Measurements from ENCODE around the gene EFS. TPM values are rescaled to one million over a fixed set of nuclear protein-coding genes. Genes with fewer than 3 reads are reported as not detected.

The EFS gene
- polyA plus RNA-seq, 1 donor (not counting 4 experiments of a cell fraction or from before 2014, with no cell fraction given): 1.4 TPM

DNA sequence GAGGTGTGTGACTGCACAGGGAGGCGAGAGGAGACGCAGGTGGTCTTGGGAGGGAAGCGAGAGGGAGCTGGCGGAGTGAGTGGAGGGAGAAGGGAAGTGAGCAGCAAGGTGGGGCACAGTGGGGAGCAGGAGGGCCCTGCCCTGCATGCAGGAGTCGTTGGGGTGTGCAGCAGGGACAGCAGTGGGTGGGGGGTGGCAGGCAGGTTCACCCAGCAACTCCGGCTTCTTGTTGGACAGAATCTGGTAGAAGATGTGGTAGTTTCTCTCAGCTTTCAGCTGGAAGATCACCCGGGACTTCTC lies 38.1 kb upstream of the EFS start:
- no peak overlapping the region for H3K27ac ChIP-seq (ENCODE audit: control insufficient read depth, insufficient read depth, low read length)
- H3K27me3 ChIP-seq (ENCODE audit: control insufficient read depth, extremely low read depth, insufficient read depth, low read length): peaks cover 12% of the 10 kb centered on the region
- no peak overlapping the region for H3K9ac ChIP-seq (ENCODE audit: control insufficient read depth, extremely low read depth, insufficient read depth, low read length)
- dilution Hi-C loops (cut with MboI; ENCODE audit: extremely low pct_ligation_motif_present, low sequenced_read_pairs): no loop called here
- no peaks in the 10 kb centered on the region for H3K79me2 ChIP-seq (ENCODE audit: control insufficient read depth, insufficient read depth, low read length)
- TF ChIP-seq, protein P1, sequence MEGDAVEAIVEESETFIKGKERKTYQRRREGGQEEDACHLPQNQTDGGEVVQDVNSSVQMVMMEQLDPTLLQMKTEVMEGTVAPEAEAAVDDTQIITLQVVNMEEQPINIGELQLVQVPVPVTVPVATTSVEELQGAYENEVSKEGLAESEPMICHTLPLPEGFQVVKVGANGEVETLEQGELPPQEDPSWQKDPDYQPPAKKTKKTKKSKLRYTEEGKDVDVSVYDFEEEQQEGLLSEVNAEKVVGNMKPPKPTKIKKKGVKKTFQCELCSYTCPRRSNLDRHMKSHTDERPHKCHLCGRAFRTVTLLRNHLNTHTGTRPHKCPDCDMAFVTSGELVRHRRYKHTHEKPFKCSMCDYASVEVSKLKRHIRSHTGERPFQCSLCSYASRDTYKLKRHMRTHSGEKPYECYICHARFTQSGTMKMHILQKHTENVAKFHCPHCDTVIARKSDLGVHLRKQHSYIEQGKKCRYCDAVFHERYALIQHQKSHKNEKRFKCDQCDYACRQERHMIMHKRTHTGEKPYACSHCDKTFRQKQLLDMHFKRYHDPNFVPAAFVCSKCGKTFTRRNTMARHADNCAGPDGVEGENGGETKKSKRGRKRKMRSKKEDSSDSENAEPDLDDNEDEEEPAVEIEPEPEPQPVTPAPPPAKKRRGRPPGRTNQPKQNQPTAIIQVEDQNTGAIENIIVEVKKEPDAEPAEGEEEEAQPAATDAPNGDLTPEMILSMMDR (optimal IDR thresholded peaks at IDR 0.05 in 1 of 3, IDR thresholded peaks at IDR 0.05 in 1 of 3, conservative IDR thresholded peaks at IDR 0.05 in 1 of 3; ENCODE audit: extremely low read depth in 1 of 3, insufficient read depth in 2 of 3, low read length in 3 of 3): no peak
- no peak for TF ChIP-seq EZH2 (IDR thresholded peaks at IDR 0.05; ENCODE audit: low read length)
- H2AFZ ChIP-seq (ENCODE audit: control insufficient read depth, low read length): no peak overlapping the region
- no peaks in the 10 kb centered on the region for H4K20me1 ChIP-seq (ENCODE audit: control insufficient read depth, extremely low read depth, insufficient read depth, low read length)
- H3K9me3 ChIP-seq (ENCODE audit: control insufficient read depth, low read depth, low read length): no peaks in the 10 kb centered on the region
- H3K4me2 ChIP-seq (ENCODE audit: control insufficient read depth, extremely low read depth, insufficient read depth, low read depth, low read length): no peak overlapping the region
- no peaks in the 10 kb centered on the region for H3K9me1 ChIP-seq (ENCODE audit: control insufficient read depth, extremely low read depth, insufficient read depth, low read length)
- H3K36me3 ChIP-seq (ENCODE audit: control insufficient read depth in 2 of 2, extremely low read depth in 1 of 2, insufficient read depth in 2 of 2, low read length in 2 of 2): no peaks in the 10 kb centered on the region
- DNase-seq (ENCODE audit: low read depth, low spot score) (no peak), FAIRE-seq (no peak)
- no peak overlapping the region for H3K4me3 ChIP-seq (ENCODE audit: control insufficient read depth in 2 of 3, extremely low read depth in 1 of 3, insufficient read depth in 2 of 3, low read depth in 1 of 3, low read length in 3 of 3)
- H3K4me1 ChIP-seq (ENCODE audit: control insufficient read depth, extremely low read depth, insufficient read depth, low read length): no peaks in the 10 kb centered on the region

DNA sequence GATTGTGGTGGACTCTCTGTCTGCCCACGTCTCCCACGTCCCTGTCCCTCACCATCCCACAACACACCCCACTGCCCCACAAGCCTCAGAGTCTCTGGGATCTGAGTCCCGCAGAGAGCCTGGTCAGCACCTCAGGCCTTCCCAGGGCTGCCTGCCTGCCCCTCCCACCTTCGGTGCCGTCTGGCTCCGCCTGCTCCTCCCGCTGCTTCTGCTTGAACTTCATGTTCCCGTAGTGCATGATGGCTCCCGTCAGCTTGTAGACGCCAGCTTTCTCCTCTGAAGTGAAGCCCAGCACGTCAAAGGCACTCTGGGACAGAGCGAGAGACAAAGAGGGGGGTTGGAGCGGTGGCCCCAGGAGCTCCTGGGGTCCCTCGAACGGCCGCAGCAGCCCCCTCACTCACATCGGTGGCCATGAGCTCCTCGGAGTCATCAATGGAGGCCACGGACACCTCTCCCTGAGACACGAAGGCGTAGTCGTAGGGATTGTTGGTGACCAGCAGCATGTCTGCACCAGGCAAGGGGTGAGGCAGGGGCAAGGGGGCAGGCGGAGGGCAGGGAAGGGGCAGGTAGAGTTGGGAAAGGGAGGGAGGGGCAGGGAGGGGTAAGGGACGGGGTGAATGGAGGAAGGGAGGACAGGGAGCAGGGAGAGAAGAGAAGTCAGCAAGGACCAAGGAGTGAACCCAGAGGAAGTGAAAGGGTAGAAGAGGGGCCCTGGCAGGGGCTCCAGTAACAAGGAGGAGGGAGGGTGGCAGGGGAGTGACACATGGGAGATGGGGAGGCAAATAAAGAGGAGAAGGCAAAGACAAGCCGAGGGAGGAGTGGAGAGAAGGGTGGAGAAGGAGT lies 37.5 kb upstream of the EFS start:
- no peak overlapping the region for H3K4me3 ChIP-seq (ENCODE audit: control insufficient read depth in 2 of 3, extremely low read depth in 1 of 3, insufficient read depth in 2 of 3, low read depth in 1 of 3, low read length in 3 of 3)
- TF ChIP-seq, protein P1 (optimal IDR thresholded peaks at IDR 0.05 in 1 of 3, IDR thresholded peaks at IDR 0.05 in 1 of 3, conservative IDR thresholded peaks at IDR 0.05 in 1 of 3; ENCODE audit: extremely low read depth in 1 of 3, insufficient read depth in 2 of 3, low read length in 3 of 3): no peak
- no peak for TF ChIP-seq EZH2 (IDR thresholded peaks at IDR 0.05; ENCODE audit: low read length)
- no peaks in the 10 kb centered on the region for H4K20me1 ChIP-seq (ENCODE audit: control insufficient read depth, extremely low read depth, insufficient read depth, low read length)
- no peaks in the 10 kb centered on the region for H3K9me1 ChIP-seq (ENCODE audit: control insufficient read depth, extremely low read depth, insufficient read depth, low read length)
- FAIRE-seq: no peak
- no peaks in the 10 kb centered on the region for H3K9me3 ChIP-seq (ENCODE audit: control insufficient read depth, low read depth, low read length)
- H3K27ac ChIP-seq (ENCODE audit: control insufficient read depth, insufficient read depth, low read length): no peak overlapping the region
- H3K4me1 ChIP-seq (ENCODE audit: control insufficient read depth, extremely low read depth, insufficient read depth, low read length): no peaks in the 10 kb centered on the region
- peaks cover 12% of the 10 kb centered on the region for H3K27me3 ChIP-seq (ENCODE audit: control insufficient read depth, extremely low read depth, insufficient read depth, low read length)
- no peak overlapping the region for H3K4me2 ChIP-seq (ENCODE audit: control insufficient read depth, extremely low read depth, insufficient read depth, low read depth, low read length)
- no peaks in the 10 kb centered on the region for H3K36me3 ChIP-seq (ENCODE audit: control insufficient read depth in 2 of 2, extremely low read depth in 1 of 2, insufficient read depth in 2 of 2, low read length in 2 of 2)
- no peak overlapping the region for H3K9ac ChIP-seq (ENCODE audit: control insufficient read depth, extremely low read depth, insufficient read depth, low read length)
- DNase-seq (ENCODE audit: low read depth, low spot score): no peak
- H3K79me2 ChIP-seq (ENCODE audit: control insufficient read depth, insufficient read depth, low read length): no peaks in the 10 kb centered on the region
- H2AFZ ChIP-seq (ENCODE audit: control insufficient read depth, low read length): no peak overlapping the region
- dilution Hi-C loops (cut with MboI; ENCODE audit: extremely low pct_ligation_motif_present, low sequenced_read_pairs): no loop called here
